Neural cell (in vitro differentiated cells): ENCODE results near the gene SLC25A36. TPM values are rescaled to one million over a fixed set of nuclear protein-coding genes. Genes with fewer than 3 reads are reported as not detected.

Experiments used
- H2AFZ ChIP-seq: fragments of 200-600, 300-800 bp; sonication (generic), shearing (Covaris generic); 2 replicates; pipeline ENCODE4 v1.6.0; 2014; ENCODE audit warnings: low read depth, mild to moderate bottlenecking, antibody characterized with exemption, low read length, moderate library complexity
- H3F3A ChIP-seq: fragments of 200-600 bp; shearing (Covaris generic); 2 replicates; pipeline ENCODE4 v1.6.1; 2016; ENCODE audit warnings: mild to moderate bottlenecking, moderate library complexity, mixed read lengths, antibody characterized with exemption, low read length; ENCODE audit not compliant: insufficient read depth, poor library complexity, severe bottlenecking
- H3K27ac ChIP-seq: fragments of 200-600, 300-800 bp; sonication (generic), shearing (Covaris generic); 2 replicates; pipeline ENCODE4 v1.5.1; 2014; ENCODE audit warnings: mild to moderate bottlenecking, low read length, moderate library complexity
- H3K27me3 ChIP-seq: fragments of 300-800, 200-600 bp; sonication (generic), shearing (Covaris generic); 2 replicates; pipeline ENCODE4 v1.6.0; 2014; ENCODE audit warnings: mild to moderate bottlenecking, low read depth, low read length, moderate library complexity; ENCODE audit not compliant: insufficient read depth
- H3K36me3 ChIP-seq: fragments of 300-800, 200-600 bp; sonication (generic), shearing (Covaris generic); 2 replicates; pipeline ENCODE4 v1.5.1; 2014; ENCODE audit warnings: mild to moderate bottlenecking, antibody characterized with exemption, low read length, moderate library complexity; ENCODE audit not compliant: insufficient read depth
- H3K4me2 ChIP-seq: fragments of 300-800, 200-600 bp; sonication (generic), shearing (Covaris generic); 2 replicates; pipeline ENCODE4 v1.6.0; 2014; ENCODE audit warnings: mild to moderate bottlenecking, low read length
- H3K4me3 ChIP-seq: fragments of 300-800, 200-600 bp; sonication (generic), shearing (Covaris generic); 2 replicates; pipeline ENCODE4 v1.5.1; 2014; ENCODE audit warnings: mild to moderate bottlenecking, low read length, moderate library complexity
- H3K79me2 ChIP-seq: fragments of 200-600 bp; shearing (Covaris generic); replicated peaks from 2 replicates; pipeline ENCODE4 v1.6.0; 2014; ENCODE audit warnings: mild to moderate bottlenecking, low read length, moderate library complexity; ENCODE audit not compliant: insufficient read depth
- H3K9ac ChIP-seq: fragments of 300-800, 200-600 bp; sonication (generic), shearing (Covaris generic); 2 replicates; pipeline ENCODE4 v1.6.1; 2016; ENCODE audit warnings: mild to moderate bottlenecking, low read length, mixed read lengths
- H3K9me2 ChIP-seq: fragments of 200-600 bp; shearing (Covaris generic); 2 replicates; pipeline ENCODE4 v1.6.1; 2016; ENCODE audit warnings: mild to moderate bottlenecking, low read length, mixed read lengths; ENCODE audit not compliant: insufficient read depth
- H3K9me3 ChIP-seq: fragments of 200-600, 300-800 bp; sonication (generic), shearing (Covaris generic); 2 replicates; pipeline ENCODE4 v1.6.1; 2016; ENCODE audit warnings: mild to moderate bottlenecking, mixed run types, low read length, moderate library complexity, mixed read lengths
- H4K20me1 ChIP-seq: fragments of 200-600 bp; shearing (Covaris generic); 2 replicates; pipeline ENCODE4 v1.6.1; 2016; ENCODE audit warnings: mild to moderate bottlenecking, mixed run types; ENCODE audit not compliant: insufficient read depth
- CTCF ChIP-seq: fragments of 450-650 bp; IDR thresholded peaks from 2 replicates; pipeline ENCODE4 v1.5.1; 2014; ENCODE audit warnings: antibody characterized with exemption, mild to moderate bottlenecking, moderate library complexity; ENCODE audit not compliant: poor library complexity, severe bottlenecking
- EP300 ChIP-seq: fragments of 450-650 bp; conservative IDR thresholded peaks from 2 replicates; pipeline ENCODE4 v1.6.1; 2014; ENCODE audit warnings: antibody characterized with exemption, mild to moderate bottlenecking, moderate library complexity; ENCODE audit not compliant: poor library complexity, severe bottlenecking
- EZH2 ChIP-seq: fragments of 200-600, 300-800 bp; shearing (Covaris generic), sonication (generic); IDR thresholded peaks from 2 replicates; pipeline ENCODE4 v1.6.1; 2014; ENCODE audit warnings: antibody characterized with exemption, low read length, borderline replicate concordance, mild to moderate bottlenecking; ENCODE audit not compliant: insufficient read depth, poor library complexity, severe bottlenecking
- MXI1 ChIP-seq: fragments of 450-650 bp; conservative IDR thresholded peaks from 2 replicates; pipeline ENCODE4 v1.6.1; 2014; ENCODE audit warnings: antibody characterized with exemption, mild to moderate bottlenecking; ENCODE audit not compliant: poor library complexity, severe bottlenecking
- POLR2AphosphoS5 ChIP-seq: IDR thresholded peaks from 2 replicates; pipeline ENCODE4 v1.6.1; 2012
- RAD21 ChIP-seq: fragments of 450-650 bp; conservative IDR thresholded peaks from 2 replicates; pipeline ENCODE4 v1.6.1; 2014; ENCODE audit warnings: antibody characterized with exemption, mild to moderate bottlenecking, moderate library complexity
- REST ChIP-seq: IDR thresholded peaks from 2 replicates; pipeline ENCODE4 v1.6.1; 2012; ENCODE audit warnings: borderline replicate concordance
- SMC3 ChIP-seq: fragments of 450-650 bp; conservative IDR thresholded peaks from 2 replicates; pipeline ENCODE4 v1.6.1; 2014; ENCODE audit warnings: antibody characterized with exemption, mild to moderate bottlenecking, moderate library complexity; ENCODE audit not compliant: poor library complexity
- TAF1 ChIP-seq: IDR thresholded peaks from 2 replicates; pipeline ENCODE4 v1.6.1; 2012; ENCODE audit warnings: low read depth
- polyA plus RNA-seq: library from polyadenylated mRNA; depleted of rRNA; stranded (reverse); fragments of >200 nt; gene quantifications from 2 replicates; pipeline ENCODE4 v1.2.3, GENCODE V29; 2014

Gene SLC25A36
- polyA plus RNA-seq, 1 donor from 2014 or later, result 227 TPM

GRCh38 chr3:140911822-140912221, 29.8 kb upstream of the SLC25A36 start:
- H3K79me2 ChIP-seq, result no peaks in the 10 kb centered on the region
- H3F3A ChIP-seq, result no peaks in the 10 kb centered on the region
- H3K27ac ChIP-seq, result no peak overlapping the region
- H3K9ac ChIP-seq, result no peak overlapping the region
- no peak overlapping the region for H3K4me2 ChIP-seq
- no peak overlapping the region for H3K4me3 ChIP-seq
- no peak overlapping the region for H2AFZ ChIP-seq
- H4K20me1 ChIP-seq, result no peaks in the 10 kb centered on the region
- TF ChIP-seq CTCF, result no peak
- no peaks in the 10 kb centered on the region for H3K27me3 ChIP-seq
- H3K9me3 ChIP-seq, result no peaks in the 10 kb centered on the region
- H3K36me3 ChIP-seq, result no peaks in the 10 kb centered on the region
- H3K9me2 ChIP-seq, result no peaks in the 10 kb centered on the region

- H3K79me2 ChIP-seq, result no peaks in the 10 kb centered on the region
- H3K27me3 ChIP-seq, result no peaks in the 10 kb centered on the region
- TF ChIP-seq EP300 (no peak), MXI1 (no peak), CTCF (no peak), EZH2 (no peak), TAF1 (no peak), POLR2AphosphoS5 (no peak), RAD21 (no peak), REST (no peak), SMC3 (no peak)
- H4K20me1 ChIP-seq, result no peaks in the 10 kb centered on the region
- no peak overlapping the region for H3K4me2 ChIP-seq
- H3K9me3 ChIP-seq, result no peaks in the 10 kb centered on the region
- no peak overlapping the region for H3K27ac ChIP-seq
- no peak overlapping the region for H3K4me3 ChIP-seq
- H3K9me2 ChIP-seq, result no peaks in the 10 kb centered on the region
- H3K9ac ChIP-seq, result no peak overlapping the region
- no peaks in the 10 kb centered on the region for H3F3A ChIP-seq
- H3K36me3 ChIP-seq, result no peaks in the 10 kb centered on the region
- no peak overlapping the region for H2AFZ ChIP-seq
Observed at GRCh38 chr3:140913728-140914127, 27.9 kb upstream of the SLC25A36 start.
